Suprapubic skin (tissue), 4 donors: ENCODE results near the gene SAMD14.

Source experiments
- POLR2A ChIP-seq, 2 donors: fragments of 450-650 bp; IDR thresholded peaks; one replicate each; pipeline ENCODE4 v1.6.1; 2017; ENCODE audit warnings: antibody characterized with exemption in 2 of 2, mild to moderate bottlenecking in 2 of 2, moderate library complexity in 2 of 2
- POLR2AphosphoS5 ChIP-seq, 3 donors: sonication (generic); formaldehyde crosslinking; IDR thresholded peaks; one replicate each; pipeline ENCODE4 v1.6.1; 2017; ENCODE audit warnings: antibody characterized with exemption in 3 of 3

GRCh38 chr17:50078430-50078829 is 51.5 kb downstream of the SAMD14 start:
- TF ChIP-seq POLR2A (IDR thresholded peaks at IDR 0.05) (no peak), POLR2AphosphoS5 (IDR thresholded peaks at IDR 0.05) (no peak)
